GM10266 (cell line): ENCODE measurements around the gene RNF220.

ENCODE experiments used
- DNase-seq: peaks from one replicate; pipeline ENCODE4 v3.0.0; 2012; ENCODE audit errors: extremely low spot score
- CTCF ChIP-seq: IDR thresholded peaks from 2 replicates; pipeline ENCODE4 v1.5.1; 2012; ENCODE audit warnings: mild to moderate bottlenecking, low read depth; ENCODE audit not compliant: control insufficient read depth, insufficient read depth; ENCODE audit errors: missing control alignments

The RNF220 gene

GRCh38 chr1:44421446-44421884, 16.4 kb downstream of the RNF220 start:
- no peak for TF ChIP-seq CTCF
- DNase-seq: no peak

- no peak for DNase-seq
- no peak for TF ChIP-seq CTCF
Observed at GRCh38 chr1:44422161-44422560, 17.1 kb downstream of the RNF220 start.

- no peak for TF ChIP-seq CTCF
- no peak for DNase-seq
Observed at GRCh38 chr1:44423591-44424537, 18.8 kb downstream of the RNF220 start.

- no peak for TF ChIP-seq CTCF
- no peak for DNase-seq
Observed at GRCh38 chr1:44424747-44425146, 19.7 kb downstream of the RNF220 start.

- no peak for DNase-seq
- TF ChIP-seq CTCF: no peak
Observed at GRCh38 chr1:44425341-44426082, 20.5 kb downstream of the RNF220 start.

- no peak for TF ChIP-seq CTCF
- DNase-seq: no peak
Observed at GRCh38 chr1:44431861-44432260, 26.8 kb downstream of the RNF220 start.
